Measurements from ENCODE around the gene SOHLH1.

- TF ChIP-seq POLR2A (IDR thresholded peaks at IDR 0.05), result no peak
- no peak for TF ChIP-seq POLR2AphosphoS5 (IDR thresholded peaks at IDR 0.05)
Measured at GRCh38 chr9:135744333-135745070, 45.2 kb upstream of the SOHLH1 start.

Measured in spleen (tissue), 3 donors.